ENCODE measurements around the gene FLRT1.

The FLRT1 gene

DNA sequence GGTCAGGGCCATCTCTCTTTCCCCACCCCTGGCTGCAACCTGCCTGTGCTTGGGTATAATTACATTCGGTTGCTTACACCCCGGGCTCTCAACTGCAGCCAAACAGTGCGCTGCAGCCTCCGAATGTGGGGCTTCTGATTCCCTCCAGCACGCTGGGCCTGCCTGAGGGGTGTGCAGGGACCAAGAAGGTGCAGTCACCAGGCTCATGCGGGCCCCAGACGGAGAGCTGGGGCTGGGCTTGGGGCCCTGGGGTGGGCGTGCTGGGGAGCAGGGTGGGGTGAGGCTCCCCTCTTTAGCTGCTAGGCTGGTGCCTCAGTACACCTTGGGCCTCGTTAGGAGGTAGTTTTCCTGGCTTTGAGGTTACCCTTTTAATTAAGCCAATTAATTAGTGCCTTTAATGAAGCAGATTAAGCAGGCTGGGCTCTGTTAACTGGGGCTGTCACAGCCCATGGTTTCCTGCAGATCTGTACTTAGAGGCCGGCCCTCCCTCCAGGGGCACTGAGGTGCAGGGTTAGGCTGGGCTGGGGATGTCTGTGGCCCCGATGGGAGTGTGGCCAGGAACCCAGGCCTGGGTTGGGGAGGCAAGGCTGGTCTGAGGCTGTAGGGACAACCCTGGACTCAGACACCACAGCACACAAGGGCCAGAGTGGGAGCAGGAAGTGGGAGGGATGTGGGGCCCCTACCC is 17.3 kb downstream of the FLRT1 start:
- no peak for DNase-seq (ENCODE audit: low spot score)
- TF ChIP-seq, protein P1, sequence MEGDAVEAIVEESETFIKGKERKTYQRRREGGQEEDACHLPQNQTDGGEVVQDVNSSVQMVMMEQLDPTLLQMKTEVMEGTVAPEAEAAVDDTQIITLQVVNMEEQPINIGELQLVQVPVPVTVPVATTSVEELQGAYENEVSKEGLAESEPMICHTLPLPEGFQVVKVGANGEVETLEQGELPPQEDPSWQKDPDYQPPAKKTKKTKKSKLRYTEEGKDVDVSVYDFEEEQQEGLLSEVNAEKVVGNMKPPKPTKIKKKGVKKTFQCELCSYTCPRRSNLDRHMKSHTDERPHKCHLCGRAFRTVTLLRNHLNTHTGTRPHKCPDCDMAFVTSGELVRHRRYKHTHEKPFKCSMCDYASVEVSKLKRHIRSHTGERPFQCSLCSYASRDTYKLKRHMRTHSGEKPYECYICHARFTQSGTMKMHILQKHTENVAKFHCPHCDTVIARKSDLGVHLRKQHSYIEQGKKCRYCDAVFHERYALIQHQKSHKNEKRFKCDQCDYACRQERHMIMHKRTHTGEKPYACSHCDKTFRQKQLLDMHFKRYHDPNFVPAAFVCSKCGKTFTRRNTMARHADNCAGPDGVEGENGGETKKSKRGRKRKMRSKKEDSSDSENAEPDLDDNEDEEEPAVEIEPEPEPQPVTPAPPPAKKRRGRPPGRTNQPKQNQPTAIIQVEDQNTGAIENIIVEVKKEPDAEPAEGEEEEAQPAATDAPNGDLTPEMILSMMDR (IDR thresholded peaks at IDR 0.05; ENCODE audit: extremely low read depth, insufficient read depth, missing control alignments): no peak
- in situ Hi-C loops (cut with MboI; ENCODE audit: low pct_unique_long_range_greater_than_20kb, low sequenced_read_pairs, unreplicated experiment): no loop called here

DNA sequence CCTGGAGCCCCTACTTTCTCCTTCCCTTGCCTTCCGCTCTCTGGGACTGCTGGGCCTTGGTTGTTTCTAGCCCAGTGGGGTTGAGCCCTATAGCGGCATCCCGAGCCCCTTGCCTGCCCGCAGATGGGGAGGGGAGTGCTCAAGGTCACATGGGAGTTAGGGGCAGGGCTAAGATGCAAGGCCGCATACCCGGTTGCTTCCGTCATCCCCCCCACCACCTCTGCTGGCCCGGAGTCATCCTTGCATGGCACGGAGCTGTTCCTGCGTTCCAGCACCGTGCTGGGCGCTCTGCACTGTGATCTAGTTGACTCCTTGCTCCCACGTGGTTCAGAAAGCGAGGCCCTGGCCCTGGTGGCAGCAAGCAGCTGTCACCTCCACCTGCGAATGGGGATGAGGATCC is 18.0 kb downstream of the FLRT1 start:
- no peak for DNase-seq (ENCODE audit: low spot score)
- TF ChIP-seq, protein P1 (IDR thresholded peaks at IDR 0.05; ENCODE audit: extremely low read depth, insufficient read depth, missing control alignments): no peak
- in situ Hi-C loops (cut with MboI; ENCODE audit: low pct_unique_long_range_greater_than_20kb, low sequenced_read_pairs, unreplicated experiment): no loop called here

DNA sequence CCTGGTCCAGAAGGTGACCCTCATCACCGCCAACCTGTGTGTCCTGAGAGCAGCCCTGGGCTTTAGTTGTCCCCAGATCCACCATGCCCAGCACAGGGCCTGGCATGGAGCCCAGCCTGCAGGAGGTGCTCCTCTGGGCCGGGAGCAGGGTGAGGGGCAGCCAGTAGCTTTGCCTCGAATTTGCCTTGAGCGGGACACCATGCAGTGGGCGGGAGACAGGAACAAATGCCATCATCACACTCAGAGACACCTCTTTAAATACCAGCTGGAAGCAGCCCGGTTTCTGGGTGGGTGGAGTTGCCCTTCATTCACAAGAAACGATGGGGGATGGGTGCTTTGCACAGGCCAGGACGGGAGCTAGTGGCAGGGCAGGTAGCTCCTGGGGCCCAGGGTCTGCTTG is 19.3 kb downstream of the FLRT1 start:
- TF ChIP-seq, protein P1 (IDR thresholded peaks at IDR 0.05; ENCODE audit: extremely low read depth, insufficient read depth, missing control alignments): no peak
- no peak for DNase-seq (ENCODE audit: low spot score)
- in situ Hi-C loops (cut with MboI; ENCODE audit: low pct_unique_long_range_greater_than_20kb, low sequenced_read_pairs, unreplicated experiment): no loop called here

DNA sequence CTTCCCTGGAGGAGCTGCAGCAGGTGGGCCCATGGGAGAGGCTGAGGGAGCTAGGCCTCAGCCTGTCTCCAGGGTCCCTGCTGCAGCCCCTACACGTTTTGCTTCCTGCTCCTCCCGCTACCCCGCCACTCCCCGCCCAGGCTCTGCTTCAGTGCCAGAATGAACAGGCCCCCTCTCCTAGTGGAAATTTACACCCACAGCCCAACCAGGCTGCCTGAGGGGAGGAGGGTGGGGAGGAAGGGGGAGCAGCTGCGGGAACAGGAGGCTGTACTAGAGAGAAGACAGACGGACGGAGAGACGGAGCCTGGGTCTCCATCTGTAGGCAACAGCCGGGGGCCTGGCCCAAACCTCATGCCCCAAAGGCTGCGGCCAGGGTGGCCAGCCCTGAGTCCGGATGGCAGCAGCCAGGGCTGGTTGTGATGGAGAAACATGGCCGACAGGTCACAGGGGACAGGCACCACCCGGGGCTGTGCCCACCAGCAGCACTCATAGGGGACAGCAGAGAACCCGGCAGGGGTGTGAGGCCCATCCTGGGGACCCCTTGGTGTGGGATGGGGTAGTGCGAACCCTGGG is 20.6 kb downstream of the FLRT1 start:
- TF ChIP-seq, protein P1 (IDR thresholded peaks at IDR 0.05; ENCODE audit: extremely low read depth, insufficient read depth, missing control alignments): no peak
- in situ Hi-C loops (cut with MboI; ENCODE audit: low pct_unique_long_range_greater_than_20kb, low sequenced_read_pairs, unreplicated experiment): no loop called here
- DNase-seq (ENCODE audit: low spot score): no peak

DNA sequence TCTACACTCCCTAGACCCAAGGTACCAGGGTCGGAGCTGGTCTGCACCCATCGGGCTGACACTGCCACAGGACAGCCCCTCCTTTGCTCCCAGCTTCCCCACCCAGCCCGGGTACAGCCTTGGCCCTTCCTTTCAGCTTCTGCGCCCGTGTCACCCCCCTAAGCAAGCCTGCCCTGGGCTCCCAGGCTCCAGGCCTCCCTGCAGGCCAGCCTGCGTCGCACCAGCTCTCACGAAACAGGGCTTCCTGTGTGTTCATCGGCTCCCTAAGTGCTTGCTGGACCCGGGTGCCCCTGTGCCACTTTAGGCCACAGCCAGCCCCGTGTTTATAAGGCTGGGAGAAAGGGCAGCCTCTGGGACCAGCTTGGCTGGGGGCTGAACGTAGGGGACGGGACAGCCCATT is 21.1 kb downstream of the FLRT1 start:
- in situ Hi-C loops (cut with MboI; ENCODE audit: low pct_unique_long_range_greater_than_20kb, low sequenced_read_pairs, unreplicated experiment): no loop called here
- TF ChIP-seq, protein P1 (IDR thresholded peaks at IDR 0.05; ENCODE audit: extremely low read depth, insufficient read depth, missing control alignments): no peak
- no peak for DNase-seq (ENCODE audit: low spot score)

DNA sequence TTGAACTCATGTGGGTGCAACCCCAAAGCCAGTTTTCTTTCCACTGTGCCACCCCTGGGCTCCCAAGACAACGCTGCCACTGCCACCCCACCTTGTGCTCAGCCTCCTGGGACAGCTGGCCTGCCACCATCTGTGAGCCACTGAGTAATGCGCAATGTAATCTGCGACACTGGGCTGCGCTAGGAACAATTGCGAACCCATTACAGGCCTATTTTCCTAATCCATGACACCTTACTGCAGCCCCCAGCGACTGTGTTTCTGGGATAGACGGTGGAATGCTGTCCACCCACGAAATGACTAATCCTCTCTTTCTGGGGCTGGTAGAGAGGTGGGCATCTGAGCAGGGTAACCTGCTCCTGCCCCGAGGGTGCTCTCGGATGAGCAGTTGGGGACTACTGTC is 22.2 kb downstream of the FLRT1 start:
- TF ChIP-seq, protein P1 (IDR thresholded peaks at IDR 0.05; ENCODE audit: extremely low read depth, insufficient read depth, missing control alignments): no peak
- in situ Hi-C loops (cut with MboI; ENCODE audit: low pct_unique_long_range_greater_than_20kb, low sequenced_read_pairs, unreplicated experiment): no loop called here
- DNase-seq (ENCODE audit: low spot score): no peak

Data from GM13977 (cell line).